Measurements from ENCODE around the gene SLC22A23.

Gene SLC22A23

GRCh38 chr6:3419624-3420272 lies 37.1 kb downstream of the SLC22A23 start:
- peak; percentile 68 to 75 (median 74) for DNase-seq

- no peak for DNase-seq
Measured at GRCh38 chr6:3418496-3419060, 38.3 kb downstream of the SLC22A23 start.

- no peak for DNase-seq
Measured at GRCh38 chr6:3417473-3417872, 39.4 kb downstream of the SLC22A23 start.

- no peak for DNase-seq
Measured at GRCh38 chr6:3415490-3415889, 41.4 kb downstream of the SLC22A23 start.

- DNase-seq, result no peak
Measured at GRCh38 chr6:3415082-3415453, 41.8 kb downstream of the SLC22A23 start.

- no peak for DNase-seq
Measured at GRCh38 chr6:3414327-3415081, 42.3 kb downstream of the SLC22A23 start.

GRCh38 chr6:3413592-3413991 lies 43.3 kb downstream of the SLC22A23 start:
- DNase-seq, result peak; percentile 52 to 64 (median 52)

GRCh38 chr6:3412779-3413500 lies 43.9 kb downstream of the SLC22A23 start:
- no peak for DNase-seq

GRCh38 chr6:3411967-3412778 lies 44.7 kb downstream of the SLC22A23 start:
- no peak for DNase-seq

GRCh38 chr6:3410385-3411360 lies 46.2 kb downstream of the SLC22A23 start:
- DNase-seq, result peak; percentile 81 to 87 (median 82)

GRCh38 chr6:3409699-3410384 lies 47.0 kb downstream of the SLC22A23 start:
- no peak for DNase-seq

GRCh38 chr6:3408665-3409064 lies 48.2 kb downstream of the SLC22A23 start:
- no peak for DNase-seq

- DNase-seq, result no peak
Measured at GRCh38 chr6:3407840-3408239, 49.0 kb downstream of the SLC22A23 start.

- no peak for DNase-seq
Measured at GRCh38 chr6:3406891-3407809, 49.7 kb downstream of the SLC22A23 start.

- DNase-seq, result no peak
Measured at GRCh38 chr6:3406362-3406821, 50.5 kb downstream of the SLC22A23 start.

GRCh38 chr6:3405679-3406078 lies 51.2 kb downstream of the SLC22A23 start:
- DNase-seq, result peak; percentile 48 to 67 (median 65)

- peak in 1 of 3 donors; percentile 42 for DNase-seq
Measured at GRCh38 chr6:3405182-3405518, 51.7 kb downstream of the SLC22A23 start.

- peak in 1 of 3 donors; percentile 17 for DNase-seq
Measured at GRCh38 chr6:3403238-3404173, 53.3 kb downstream of the SLC22A23 start.

Measured in suppressor macrophage treated with lipopolysaccharide for 1 hour (primary cell).